ENCODE results near the gene AGRP. TPM values are rescaled to one million over a fixed set of nuclear protein-coding genes. Genes with fewer than 3 reads are reported as not detected.
A peak's percentile ranks its signal among the peaks of the same experiment; 100 is the strongest.

The AGRP gene
- total and polyA plus RNA-seq, 4 donors = 0.18 to 0.50 TPM; not detected in 2

- Histone ChIP-seq H3K9ac (ENCODE audit: low read depth in 1 of 2, low read length in 2 of 2) (no peak overlapping the region), H3K9me3 (ENCODE audit: control insufficient read depth in 4 of 4, low read length in 3 of 4) (no peaks in the 10 kb centered on the region), H3K27ac (ENCODE audit: low read depth in 1 of 2, low read length in 2 of 2) (no peak overlapping the region), H3K4me3 (ENCODE audit: low read depth in 1 of 3, low read length in 3 of 3) (no peak overlapping the region), H3K36me3 (ENCODE audit: control insufficient read depth in 4 of 4, insufficient read depth in 3 of 4, low read depth in 1 of 4, low read length in 3 of 4) (peaks cover 0 to 7% (median 5%) of the 10 kb centered on the region in 4 donors), H3K27me3 (ENCODE audit: control insufficient read depth in 4 of 4, insufficient read depth in 4 of 4, low read length in 3 of 4) (no peaks in the 10 kb centered on the region), H3K4me1 (ENCODE audit: control insufficient read depth in 4 of 4, insufficient read depth in 4 of 4, low read length in 3 of 4) (peaks cover 12 to 49% (median 31%) of the 10 kb centered on the region in 4 donors)
- TF ChIP-seq RAD21 (IDR thresholded peaks at IDR 0.05) (peak; percentile 31 to 57), CTCF (IDR thresholded peaks at IDR 0.05; ENCODE audit: low read depth, low read length, missing input control) (peak; percentile 40), NR2F2 (IDR thresholded peaks at IDR 0.05) (no peak)
- WGBS = 53% methylated on average over 6 of the region's 6 CpGs
- no peak for DNase-seq (ENCODE audit: low spot score)
These were observed 26.8 kb downstream of the AGRP start for GRCh38 chr16:67456391-67457081.

GRCh38 chr16:67454852-67455251 is 28.5 kb downstream of the AGRP start:
- peaks cover 0 to 9% (median 5%) of the 10 kb centered on the region in 4 donors for H3K36me3 ChIP-seq (ENCODE audit: control insufficient read depth in 4 of 4, insufficient read depth in 3 of 4, low read depth in 1 of 4, low read length in 3 of 4)
- H3K9me3 ChIP-seq (ENCODE audit: control insufficient read depth in 4 of 4, low read length in 3 of 4) = no peaks in the 10 kb centered on the region

GRCh38 chr16:67454104-67454503 is 29.2 kb downstream of the AGRP start:
- H3K36me3 ChIP-seq (ENCODE audit: control insufficient read depth in 4 of 4, insufficient read depth in 3 of 4, low read depth in 1 of 4, low read length in 3 of 4) = peaks cover 0 to 9% (median 5%) of the 10 kb centered on the region in 4 donors
- H3K9me3 ChIP-seq (ENCODE audit: control insufficient read depth in 4 of 4, low read length in 3 of 4) = no peaks in the 10 kb centered on the region
- H3K27me3 ChIP-seq (ENCODE audit: control insufficient read depth in 4 of 4, insufficient read depth in 4 of 4, low read length in 3 of 4) = no peaks in the 10 kb centered on the region
- H3K9ac ChIP-seq (ENCODE audit: low read depth in 1 of 2, low read length in 2 of 2) = no peak overlapping the region
- H3K4me1 ChIP-seq (ENCODE audit: control insufficient read depth in 4 of 4, insufficient read depth in 4 of 4, low read length in 3 of 4) = peaks cover 12 to 55% (median 30%) of the 10 kb centered on the region in 4 donors
- no peak overlapping the region for H3K4me3 ChIP-seq (ENCODE audit: low read depth in 1 of 3, low read length in 3 of 3)
- DNase-seq (ENCODE audit: low spot score) = no peak
- WGBS = 89% methylated on average over 5 of the region's 5 CpGs
- no peak overlapping the region for H3K27ac ChIP-seq (ENCODE audit: low read depth in 1 of 2, low read length in 2 of 2)
- TF ChIP-seq GABPA (IDR thresholded peaks at IDR 0.05 in 1 of 2, conservative IDR thresholded peaks at IDR 0.05 in 1 of 2) (no peak), HNF4G (IDR thresholded peaks at IDR 0.05) (no peak), MAX (IDR thresholded peaks at IDR 0.05) (no peak), RXRA (IDR thresholded peaks at IDR 0.05) (no peak), YY1 (IDR thresholded peaks at IDR 0.05) (no peak), SP1 (IDR thresholded peaks at IDR 0.05) (no peak), ZBTB33 (IDR thresholded peaks at IDR 0.05) (no peak), RAD21 (IDR thresholded peaks at IDR 0.05) (no peak), CTCF (IDR thresholded peaks at IDR 0.05; ENCODE audit: low read depth, low read length, missing input control) (no peak), REST (IDR thresholded peaks at IDR 0.05) (no peak), TAF1 (conservative IDR thresholded peaks at IDR 0.05) (no peak), HNF4A (conservative IDR thresholded peaks at IDR 0.05) (no peak), FOXA1 (IDR thresholded peaks at IDR 0.05) (no peak), EGR1 (IDR thresholded peaks at IDR 0.05; ENCODE audit: low read depth in 2 of 2) (no peak)

More at GRCh38 chr16:67454852-67455251, 28.5 kb downstream of the AGRP start:
- TF ChIP-seq ATF3 (IDR thresholded peaks at IDR 0.05) = no peak
- TF ChIP-seq HNF4G (IDR thresholded peaks at IDR 0.05) = no peak
- no peak for TF ChIP-seq FOXA2 (IDR thresholded peaks at IDR 0.05)
- 97% methylated on average over 6 of the region's 6 CpGs for WGBS
- Histone ChIP-seq H3K27me3 (ENCODE audit: control insufficient read depth in 4 of 4, insufficient read depth in 4 of 4, low read length in 3 of 4) (no peaks in the 10 kb centered on the region), H3K27ac (ENCODE audit: low read depth in 1 of 2, low read length in 2 of 2) (no peak overlapping the region), H3K4me1 (ENCODE audit: control insufficient read depth in 4 of 4, insufficient read depth in 4 of 4, low read length in 3 of 4) (peaks cover 15 to 56% (median 30%) of the 10 kb centered on the region in 4 donors), H3K9ac (ENCODE audit: low read depth in 1 of 2, low read length in 2 of 2) (no peak overlapping the region), H3K4me3 (ENCODE audit: low read depth in 1 of 3, low read length in 3 of 3) (no peak overlapping the region)
- no peak for DNase-seq (ENCODE audit: low spot score)
